HUES6 (cell line): ENCODE results near the gene C12orf57.

Experiments
- H3K27ac ChIP-seq: 2 replicates; pipeline ENCODE4 v1.7.0; 2013; ENCODE audit warnings: low read depth, mild to moderate bottlenecking, low read length, inconsistent platforms
- H3K27me3 ChIP-seq: 2 replicates; pipeline ENCODE4 v1.6.1; 2013; ENCODE audit warnings: low read length; ENCODE audit not compliant: control insufficient read depth, insufficient read depth
- H3K36me3 ChIP-seq: 2 replicates; pipeline ENCODE4 v1.6.1; 2013; ENCODE audit warnings: low read length; ENCODE audit not compliant: control insufficient read depth, insufficient read depth
- H3K4me1 ChIP-seq: 2 replicates; pipeline ENCODE4 v1.6.1; 2013; ENCODE audit warnings: low read length; ENCODE audit not compliant: control insufficient read depth, insufficient read depth
- H3K4me3 ChIP-seq: 2 replicates; pipeline ENCODE4 v1.5.1; 2013; ENCODE audit warnings: low read depth, low read length
- H3K9ac ChIP-seq: one replicate; pipeline ENCODE4 v1.6.1; 2013; ENCODE audit warnings: mild to moderate bottlenecking, low read length
- H3K9me3 ChIP-seq: 2 replicates; pipeline ENCODE4 v1.6.1; 2013; ENCODE audit warnings: low read depth, low read length; ENCODE audit not compliant: control insufficient read depth, insufficient read depth

Gene C12orf57

GRCh38 chr12:6978188-6978587, 34.4 kb downstream of the C12orf57 start:
- no peak overlapping the region for H3K4me3 ChIP-seq
- no peaks in the 10 kb centered on the region for H3K27me3 ChIP-seq
- H3K4me1 ChIP-seq: no peaks in the 10 kb centered on the region
- peaks cover 88% of the 10 kb centered on the region for H3K36me3 ChIP-seq
- no peak overlapping the region for H3K27ac ChIP-seq
- H3K9me3 ChIP-seq: no peaks in the 10 kb centered on the region
- no peak overlapping the region for H3K9ac ChIP-seq

- Histone ChIP-seq H3K4me3 (no peak overlapping the region), H3K9me3 (no peaks in the 10 kb centered on the region), H3K27me3 (no peaks in the 10 kb centered on the region), H3K9ac (no peak overlapping the region), H3K27ac (no peak overlapping the region), H3K36me3 (peaks cover 91% of the 10 kb centered on the region), H3K4me1 (no peaks in the 10 kb centered on the region)
These were observed 34.8 kb downstream of the C12orf57 start for GRCh38 chr12:6978611-6979011.

GRCh38 chr12:6979021-6979420, 35.2 kb downstream of the C12orf57 start:
- H3K9ac ChIP-seq: no peak overlapping the region

GRCh38 chr12:6979453-6979852, 35.6 kb downstream of the C12orf57 start:
- Histone ChIP-seq H3K9me3 (no peaks in the 10 kb centered on the region), H3K27ac (no peak overlapping the region), H3K9ac (no peak overlapping the region), H3K4me3 (no peak overlapping the region), H3K36me3 (peaks cover 83% of the 10 kb centered on the region), H3K4me1 (no peaks in the 10 kb centered on the region), H3K27me3 (no peaks in the 10 kb centered on the region)

More at GRCh38 chr12:6979021-6979420, 35.2 kb downstream of the C12orf57 start:
- no peak overlapping the region for H3K27ac ChIP-seq
- no peaks in the 10 kb centered on the region for H3K27me3 ChIP-seq
- no peak overlapping the region for H3K4me3 ChIP-seq
- peaks cover 87% of the 10 kb centered on the region for H3K36me3 ChIP-seq
- no peaks in the 10 kb centered on the region for H3K4me1 ChIP-seq
- H3K9me3 ChIP-seq: no peaks in the 10 kb centered on the region

GRCh38 chr12:6980075-6980474, 36.3 kb downstream of the C12orf57 start:
- Histone ChIP-seq H3K27me3 (no peaks in the 10 kb centered on the region), H3K9me3 (no peaks in the 10 kb centered on the region), H3K36me3 (peaks cover 77% of the 10 kb centered on the region), H3K4me3 (no peak overlapping the region), H3K27ac (no peak overlapping the region), H3K9ac (no peak overlapping the region), H3K4me1 (no peaks in the 10 kb centered on the region)

- Histone ChIP-seq H3K27me3 (no peaks in the 10 kb centered on the region), H3K27ac (no peak overlapping the region), H3K4me3 (no peak overlapping the region), H3K9ac (no peak overlapping the region), H3K4me1 (no peaks in the 10 kb centered on the region), H3K9me3 (no peaks in the 10 kb centered on the region), H3K36me3 (peaks cover 70% of the 10 kb centered on the region)
These were observed 36.9 kb downstream of the C12orf57 start for GRCh38 chr12:6980740-6981139.

GRCh38 chr12:6981152-6982052, 37.6 kb downstream of the C12orf57 start:
- Histone ChIP-seq H3K4me3 (no peak overlapping the region), H3K9me3 (no peaks in the 10 kb centered on the region), H3K27me3 (no peaks in the 10 kb centered on the region), H3K36me3 (peaks cover 64% of the 10 kb centered on the region), H3K4me1 (no peaks in the 10 kb centered on the region), H3K9ac (no peak overlapping the region), H3K27ac (no peak overlapping the region)

GRCh38 chr12:6982532-6982931, 38.7 kb downstream of the C12orf57 start:
- no peak overlapping the region for H3K27ac ChIP-seq
- no peaks in the 10 kb centered on the region for H3K9me3 ChIP-seq
- H3K36me3 ChIP-seq: peaks cover 57% of the 10 kb centered on the region
- H3K27me3 ChIP-seq: no peaks in the 10 kb centered on the region
- no peaks in the 10 kb centered on the region for H3K4me1 ChIP-seq
- H3K4me3 ChIP-seq: no peak overlapping the region
- H3K9ac ChIP-seq: peak overlapping the region; percentile 33

- Histone ChIP-seq H3K36me3 (peaks cover 22% of the 10 kb centered on the region), H3K27me3 (no peaks in the 10 kb centered on the region), H3K9ac (no peak overlapping the region), H3K27ac (no peak overlapping the region), H3K4me1 (no peaks in the 10 kb centered on the region), H3K4me3 (no peak overlapping the region), H3K9me3 (no peaks in the 10 kb centered on the region)
These were observed 44.2 kb downstream of the C12orf57 start for GRCh38 chr12:6987956-6988553.
